HG03139 (cell line): Measurements from ENCODE around the gene B3GAT3.
"Not testable (repeated sequence)": the region's sequence is repeated elsewhere in the genome, so short reads cannot be mapped to it uniquely, and the experiment has no call there.

ENCODE experiments used
- ATAC-seq: cut with Tn5 transposase; IDR thresholded peaks from one replicate; pipeline ENCODE4 v1.9.1; 2021; ENCODE audit not compliant: unreplicated experiment

B3GAT3 gene

GRCh38 chr11:62580959-62581715 lies 40.6 kb downstream of the B3GAT3 start:
- no peak for ATAC-seq

GRCh38 chr11:62579252-62579651 lies 42.5 kb downstream of the B3GAT3 start:
- no peak for ATAC-seq

- ATAC-seq: no peak
Observed at GRCh38 chr11:62578541-62578940, 43.2 kb downstream of the B3GAT3 start.

- ATAC-seq: no peak
Observed at GRCh38 chr11:62577046-62577714, 44.6 kb downstream of the B3GAT3 start.

GRCh38 chr11:62575837-62576236 lies 45.9 kb downstream of the B3GAT3 start:
- no peak for ATAC-seq

GRCh38 chr11:62575156-62575555 lies 46.6 kb downstream of the B3GAT3 start:
- ATAC-seq: no peak

- ATAC-seq: peak; percentile 3
Observed at GRCh38 chr11:62574363-62575071, 47.3 kb downstream of the B3GAT3 start.

GRCh38 chr11:62573592-62574362 lies 48.0 kb downstream of the B3GAT3 start, which contains the start of gene EEF1G:
Gene EEF1G, minus strand, starts transcription at chr11:62573891. Its CDS starts 49 bp downstream, at chr11:62573842.
- ATAC-seq: peak; percentile 80

GRCh38 chr11:62573006-62573591 lies 48.7 kb downstream of the B3GAT3 start:
- ATAC-seq: no peak

- no peak for ATAC-seq
Observed at GRCh38 chr11:62572431-62572830, 49.4 kb downstream of the B3GAT3 start.

- ATAC-seq: not testable (repeated sequence)
Observed at GRCh38 chr11:62571493-62571892, 50.3 kb downstream of the B3GAT3 start.

GRCh38 chr11:62570903-62571302 lies 50.9 kb downstream of the B3GAT3 start:
- not testable (repeated sequence) for ATAC-seq

GRCh38 chr11:62569611-62570010 lies 52.2 kb downstream of the B3GAT3 start:
- no peak for ATAC-seq

GRCh38 chr11:62567018-62567633 lies 54.7 kb downstream of the B3GAT3 start:
- ATAC-seq: no peak

GRCh38 chr11:62566247-62566646 lies 55.5 kb downstream of the B3GAT3 start:
- no peak for ATAC-seq
